HG03575 (cell line): ENCODE data around the gene URB2.
"Not testable (repeated sequence)": the region's sequence is repeated elsewhere in the genome, so short reads cannot be mapped to it uniquely, and the experiment has no call there.

Source experiments
- ATAC-seq: cut with Tn5 transposase; IDR thresholded peaks from one replicate; pipeline ENCODE4 v1.9.1; 2021; ENCODE audit not compliant: unreplicated experiment, insufficient number of reproducible peaks, low FRiP score; ENCODE audit errors: extremely low read depth

URB2 gene

DNA sequence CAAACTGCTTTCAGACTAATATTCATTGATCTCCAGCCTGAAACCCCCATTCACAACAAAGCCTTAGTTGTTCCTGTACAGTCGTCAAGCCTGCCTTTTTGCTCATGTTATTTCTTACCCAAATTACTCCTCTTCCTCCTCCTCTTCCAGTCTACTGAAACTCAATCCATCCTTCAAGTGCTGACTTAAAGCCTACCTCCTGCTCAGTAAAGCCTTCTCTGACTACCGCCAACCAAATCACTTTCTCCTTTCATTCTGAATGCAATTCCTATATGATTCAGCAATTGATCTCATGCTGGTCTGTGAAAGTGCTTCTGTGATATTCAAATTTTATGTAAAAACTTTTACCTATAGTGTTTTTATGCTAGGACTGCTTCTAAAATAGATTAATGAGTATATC, 18.7 kb upstream of the URB2 start:
- no peak for ATAC-seq

DNA sequence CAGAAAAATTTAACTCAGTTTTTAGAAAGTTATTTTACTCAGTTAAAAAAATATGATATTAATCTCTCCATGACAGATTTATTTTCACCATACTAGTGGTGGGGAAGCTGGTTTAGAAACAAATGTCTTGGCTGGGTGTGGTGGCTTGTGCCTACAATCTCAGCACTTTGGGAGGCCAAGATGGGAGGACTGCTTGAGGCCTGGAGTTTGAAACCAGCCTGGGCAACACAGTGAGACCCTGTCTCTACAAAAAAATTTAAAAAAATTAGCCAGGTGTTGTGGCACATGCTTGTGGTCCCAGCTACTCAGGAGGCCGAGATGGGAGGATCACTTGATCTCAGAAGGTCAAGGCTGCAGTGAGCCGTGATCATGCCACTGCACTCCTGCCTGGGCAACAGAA, 17.5 kb upstream of the URB2 start:
- ATAC-seq = no peak

DNA sequence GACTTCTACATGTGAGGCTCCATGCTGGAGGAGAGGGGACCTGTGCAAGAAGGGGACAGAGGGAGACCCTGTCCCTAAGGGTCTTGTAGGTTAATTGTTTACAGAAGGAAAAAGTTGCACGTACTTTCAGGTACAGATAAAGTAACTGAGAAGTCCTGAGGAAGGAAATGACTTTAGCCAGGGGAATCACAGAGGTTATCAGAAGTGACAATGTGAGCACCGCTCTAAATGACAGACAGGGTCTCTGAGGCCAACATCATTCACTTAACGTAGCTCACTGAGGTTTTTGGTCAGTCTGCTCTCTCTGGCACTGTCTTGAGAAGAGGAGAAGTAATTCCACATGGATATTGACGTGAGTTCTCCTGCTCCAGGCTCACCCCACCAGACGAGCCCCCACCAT, 12.1 kb upstream of the URB2 start:
- ATAC-seq = no peak

DNA sequence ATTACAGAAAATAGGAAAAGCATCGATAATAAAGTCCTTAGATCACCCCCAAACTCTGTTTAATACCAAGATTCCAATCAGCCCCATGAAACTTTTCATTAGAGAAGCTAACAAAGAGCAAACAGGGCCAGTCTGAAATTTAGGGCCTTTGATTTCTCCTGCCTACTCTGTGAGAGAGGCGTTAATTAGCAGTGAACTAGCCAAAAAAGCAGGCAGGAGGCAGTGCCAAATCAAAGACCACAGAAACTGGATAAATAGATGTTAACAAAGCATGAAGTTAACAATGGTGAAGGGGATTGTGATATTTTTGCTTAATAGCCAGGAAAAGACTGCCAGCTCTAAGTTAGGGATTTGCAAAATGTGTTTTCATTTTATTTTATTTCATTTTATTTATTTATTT, 11.3 kb upstream of the URB2 start:
- ATAC-seq = no peak

DNA sequence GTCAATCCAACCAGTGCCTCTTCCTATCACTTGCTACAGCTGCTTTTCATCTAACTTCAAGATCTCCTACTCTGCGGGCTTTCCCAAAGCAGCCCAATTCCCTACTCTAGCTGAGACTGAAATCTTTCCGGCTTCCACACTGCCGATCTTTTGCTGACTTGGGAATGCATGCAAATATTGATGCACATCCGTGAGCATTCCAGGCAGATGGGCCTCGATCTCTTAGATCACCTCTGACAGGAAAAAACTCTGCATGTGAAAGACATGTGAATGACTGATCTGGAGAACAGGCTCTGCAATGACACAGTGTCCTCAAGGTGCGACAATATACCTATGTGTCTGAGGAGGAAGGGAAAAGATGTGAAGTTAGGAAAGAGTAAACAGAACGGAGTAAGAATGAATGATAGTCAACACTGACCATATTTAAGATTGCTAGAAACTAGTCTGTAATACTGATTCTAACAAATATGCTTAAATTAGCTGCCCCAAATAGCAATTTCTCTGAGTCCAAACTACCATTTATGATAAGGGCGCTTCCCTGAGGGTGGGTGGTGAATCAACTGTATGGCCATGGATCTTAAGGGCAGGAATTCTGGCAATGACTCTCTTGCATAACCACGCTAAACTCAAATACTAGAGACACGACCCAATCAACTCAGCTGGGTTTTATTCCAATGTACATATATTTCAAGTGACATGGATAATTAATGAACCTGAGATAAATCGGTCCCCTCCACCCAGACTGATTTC, 8.5 kb upstream of the URB2 start:
- no peak for ATAC-seq

DNA sequence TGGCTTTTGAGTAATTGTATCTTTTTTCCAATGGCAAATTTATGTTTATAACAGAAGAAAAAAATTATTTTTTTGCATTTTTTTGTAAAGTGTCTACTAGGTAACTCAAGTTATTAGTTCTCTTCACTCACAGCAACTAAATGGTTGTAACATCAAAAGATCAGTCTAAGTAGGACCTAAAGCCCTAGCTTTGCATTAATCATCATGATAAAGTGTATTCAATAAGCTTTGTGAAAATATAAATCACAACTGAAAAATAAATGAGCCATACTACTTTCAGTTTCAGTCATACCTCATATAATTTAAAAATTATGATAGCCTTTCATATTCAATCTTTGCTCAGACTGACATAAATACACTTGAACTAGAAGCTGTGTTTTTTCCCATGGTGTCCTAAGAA, 7.0 kb upstream of the URB2 start:
- no peak for ATAC-seq

DNA sequence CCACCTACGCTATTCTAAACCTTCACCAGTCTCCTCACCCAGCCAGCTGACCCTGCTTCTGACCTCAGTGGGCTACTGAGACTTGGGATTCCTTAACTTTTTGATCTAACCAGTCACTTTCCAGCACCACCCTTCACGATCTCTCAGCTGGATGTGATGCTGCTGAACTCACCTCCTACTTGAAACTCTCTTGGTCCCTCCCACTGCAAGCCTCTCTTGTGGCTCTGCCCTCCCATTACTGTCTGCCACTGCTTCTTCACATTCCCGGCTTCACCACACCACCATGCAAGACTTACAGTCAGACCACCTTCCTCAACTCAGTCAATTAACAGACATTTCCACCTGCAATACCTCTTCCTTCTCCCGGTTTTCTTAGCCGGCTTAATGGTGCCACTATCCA, 6.4 kb upstream of the URB2 start:
- ATAC-seq = no peak

DNA sequence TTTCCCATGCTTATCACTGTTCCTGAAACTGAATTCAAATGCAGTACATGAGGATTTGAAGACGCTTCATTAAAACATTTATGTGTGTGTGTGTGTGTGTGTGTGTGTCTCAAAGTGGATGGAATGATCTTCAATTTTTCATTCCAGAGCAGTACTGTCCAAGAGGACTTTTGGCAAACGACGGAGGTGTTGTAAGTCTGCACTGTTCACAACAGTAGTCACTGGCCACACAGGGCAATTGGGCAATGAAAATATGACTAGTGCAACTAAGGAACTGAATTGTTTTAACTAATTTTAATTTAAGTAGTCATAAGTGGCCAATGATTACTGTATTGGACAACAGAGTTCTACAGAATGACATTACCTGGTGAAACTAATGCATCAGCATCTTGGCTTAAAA, 5.2 kb upstream of the URB2 start:
- ATAC-seq = no peak

DNA sequence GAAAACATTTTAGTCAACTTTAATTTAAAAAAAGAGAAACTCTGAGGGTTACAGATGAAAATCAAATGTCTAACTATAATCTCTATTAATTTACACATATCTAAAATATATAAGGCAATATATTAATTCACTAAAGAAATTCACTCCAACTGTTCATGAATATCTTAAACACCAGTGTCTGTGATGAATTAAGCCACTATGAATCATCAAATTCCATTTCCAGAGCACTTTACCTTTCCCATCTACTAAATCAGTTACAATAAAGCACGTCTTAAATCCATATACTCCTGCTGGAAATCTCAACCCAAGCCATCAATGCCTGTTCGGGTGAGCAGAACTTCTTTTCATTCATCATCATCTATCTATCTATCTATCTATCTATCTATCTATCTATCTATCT, 4.4 kb upstream of the URB2 start:
- ATAC-seq = no peak

DNA sequence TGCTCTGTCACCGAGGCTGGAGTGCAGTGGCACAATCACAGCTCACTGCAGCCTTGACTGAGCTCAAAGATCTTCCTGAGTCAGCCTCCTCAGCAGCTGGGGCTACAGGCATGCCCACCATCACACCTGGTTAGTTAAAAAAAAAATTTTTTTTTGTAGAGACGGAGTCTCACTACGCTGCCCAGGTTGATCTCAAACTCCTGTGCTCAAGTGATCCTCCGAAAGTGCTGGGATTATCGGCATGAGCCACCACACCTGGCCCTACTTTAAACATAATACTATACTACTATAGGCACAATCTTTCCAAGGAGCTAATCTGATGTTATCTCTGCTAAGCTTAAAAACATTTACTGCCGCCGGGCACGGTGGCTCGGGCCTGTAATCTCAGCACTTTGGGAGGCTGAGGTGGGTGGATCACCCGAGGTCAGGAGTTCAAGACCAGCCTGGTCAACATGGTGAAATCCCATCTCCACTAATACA, 3.4 kb upstream of the URB2 start:
- ATAC-seq = not testable (repeated sequence)

DNA sequence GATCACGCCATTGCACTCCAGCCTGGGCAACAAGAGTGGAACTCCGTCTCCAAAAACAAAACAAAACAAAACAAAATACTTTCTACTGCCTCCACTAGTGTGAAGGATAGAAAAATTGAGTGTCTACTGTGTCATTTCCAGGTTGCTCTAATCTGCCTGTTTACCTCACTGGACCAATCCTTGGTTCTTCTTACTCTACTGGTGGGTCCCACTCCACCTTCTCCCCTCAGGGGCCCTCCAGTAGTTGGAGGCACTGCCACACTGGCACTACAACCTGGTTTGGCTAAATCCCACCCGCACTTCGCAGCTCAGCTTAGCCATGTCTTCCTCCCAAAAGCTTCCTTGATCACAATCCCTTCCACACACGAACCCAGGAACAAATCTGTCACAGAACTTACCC, 2.8 kb upstream of the URB2 start:
- no peak for ATAC-seq

DNA sequence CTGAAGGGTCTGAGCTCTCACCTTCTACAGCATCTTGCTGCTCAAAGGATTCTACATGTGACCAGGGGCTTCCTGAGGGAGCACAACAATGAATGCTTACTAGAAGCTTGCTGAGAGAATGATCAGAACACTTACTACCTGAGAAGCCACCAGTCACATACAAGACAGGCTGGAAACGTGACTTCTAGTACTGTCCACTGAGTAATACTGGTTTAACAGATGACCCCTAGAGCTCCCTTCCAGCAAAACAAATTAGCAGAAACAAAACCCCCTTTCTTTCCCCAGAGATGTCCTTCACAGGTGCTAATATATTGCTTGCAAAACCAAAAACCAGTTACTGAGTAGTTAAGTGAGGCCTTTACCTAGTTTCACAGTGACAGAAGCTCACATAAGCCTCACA, 2.2 kb upstream of the URB2 start:
- no peak for ATAC-seq

DNA sequence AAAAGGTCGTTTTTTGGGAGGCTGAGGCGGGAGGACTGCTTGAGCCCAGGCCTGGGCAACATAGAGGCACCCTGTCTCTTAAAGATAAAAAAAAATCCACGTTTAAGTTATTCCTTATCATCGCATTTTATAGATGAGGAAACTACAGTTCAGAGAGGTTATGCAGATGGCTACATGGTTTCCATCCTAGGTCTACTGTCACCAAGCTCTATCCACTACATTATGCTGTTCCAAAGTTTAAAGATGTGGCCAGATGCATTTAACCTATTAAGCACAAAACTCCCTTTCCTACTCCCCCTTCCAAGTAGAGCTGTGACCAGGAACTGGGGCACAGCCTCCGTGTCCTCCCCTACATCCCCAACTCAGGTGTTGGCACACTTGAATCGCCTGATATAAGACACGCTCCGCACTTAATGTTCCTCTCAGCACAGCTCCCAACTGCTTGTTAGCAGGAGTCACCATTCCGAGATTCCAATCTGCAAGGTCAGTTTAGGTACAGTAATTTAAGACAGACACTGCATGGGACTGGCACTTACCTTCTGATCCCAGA, 1.5 kb upstream of the URB2 start:
- ATAC-seq = no peak

DNA sequence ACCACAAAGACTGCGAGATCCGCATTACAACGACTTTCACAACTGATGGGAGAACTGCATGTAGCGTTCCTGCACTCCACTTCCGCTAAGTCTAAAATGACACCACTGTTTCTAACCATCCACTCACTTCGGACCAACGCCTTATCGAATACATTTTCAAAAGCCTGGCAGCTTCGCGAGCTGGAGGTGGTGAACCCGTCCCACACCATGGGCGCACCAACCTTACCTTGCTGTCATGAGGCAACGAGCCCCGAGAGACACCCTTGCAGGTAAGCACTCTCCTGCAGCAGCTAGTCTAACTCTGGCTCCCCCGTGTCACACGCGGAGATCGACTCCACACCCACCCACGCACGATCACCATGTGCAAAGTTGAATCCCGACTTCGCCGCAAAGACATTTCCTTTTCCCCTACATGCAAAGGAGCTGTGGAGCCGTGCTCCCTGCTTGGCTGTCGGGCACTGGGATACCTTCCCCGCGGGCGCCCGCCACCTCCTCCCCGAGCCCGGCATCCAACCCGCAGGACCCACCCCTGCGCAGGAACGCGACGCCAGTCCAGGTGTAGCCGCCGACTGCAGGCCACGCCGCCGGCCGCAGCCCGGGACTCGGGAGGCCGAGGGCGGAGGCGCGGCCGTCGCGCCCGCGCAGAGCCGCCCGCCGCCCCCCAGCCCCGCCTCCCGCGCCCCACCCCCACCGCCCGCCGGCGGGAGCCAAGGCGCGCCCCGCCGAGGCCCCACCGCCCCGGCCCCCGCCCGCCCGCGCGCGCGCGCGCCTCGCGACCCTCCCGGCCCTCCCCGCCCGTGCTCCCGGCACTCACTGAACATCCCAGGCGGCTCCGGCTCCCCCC, 754 bp upstream of the URB2 start:
- ATAC-seq = no peak

DNA sequence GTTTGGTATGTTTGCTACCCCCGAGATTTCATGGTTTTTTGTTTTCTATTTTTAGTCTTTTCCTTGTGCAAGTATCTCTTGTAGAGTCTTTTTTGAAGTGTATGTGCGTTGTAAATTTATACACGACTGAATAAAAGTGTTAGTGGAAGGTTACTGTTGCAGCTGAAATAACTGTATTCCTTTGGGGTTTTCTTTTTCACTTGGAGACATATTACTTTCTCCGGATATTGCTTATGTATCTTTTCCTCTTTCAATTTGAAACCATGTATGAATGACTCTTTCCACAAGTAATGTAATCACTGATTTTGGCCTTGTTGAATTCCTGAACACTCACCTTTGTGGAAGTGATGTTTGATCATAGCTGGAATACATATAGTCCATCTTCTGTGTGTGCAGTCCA, 956 bp downstream of the URB2 start:
- no peak for ATAC-seq

DNA sequence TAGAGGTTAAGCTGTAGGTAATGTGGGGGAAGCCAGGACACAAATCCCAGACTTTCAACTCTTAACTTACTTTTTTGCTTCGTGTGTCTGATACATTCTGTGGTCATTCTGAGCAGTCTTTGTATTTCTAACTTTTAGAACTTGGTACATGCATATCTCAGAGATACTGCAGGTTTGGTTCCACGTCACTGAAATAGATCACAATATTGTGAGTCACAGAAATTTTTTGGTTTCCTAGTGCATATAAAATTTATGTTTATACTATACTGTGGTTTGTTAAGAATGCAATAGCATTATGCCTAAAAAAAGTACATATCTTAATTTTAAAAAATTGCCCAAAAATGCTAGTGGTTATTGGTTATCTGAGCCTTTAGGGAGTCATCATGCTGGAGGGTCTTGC, 3.2 kb downstream of the URB2 start:
- ATAC-seq = no peak

DNA sequence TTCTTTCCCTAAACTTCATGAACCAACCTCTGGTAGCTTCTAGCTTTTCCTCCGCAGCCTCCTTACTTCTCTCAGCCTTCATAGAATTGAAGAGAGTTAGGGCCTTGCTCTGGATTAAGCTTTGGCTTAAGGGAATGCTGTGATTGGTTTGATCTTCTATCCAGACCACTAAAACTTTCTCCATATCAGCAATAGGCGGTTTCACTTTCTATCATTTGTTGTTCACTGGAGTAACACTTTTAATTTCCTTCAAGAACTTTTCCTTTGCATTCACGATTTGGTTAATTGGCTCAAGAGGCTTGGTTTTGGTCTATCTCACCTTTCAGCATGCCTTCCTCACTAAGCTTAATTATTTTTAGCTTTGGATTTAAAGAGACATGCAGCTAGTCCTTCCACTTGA, 5.1 kb downstream of the URB2 start:
- no peak for ATAC-seq

DNA sequence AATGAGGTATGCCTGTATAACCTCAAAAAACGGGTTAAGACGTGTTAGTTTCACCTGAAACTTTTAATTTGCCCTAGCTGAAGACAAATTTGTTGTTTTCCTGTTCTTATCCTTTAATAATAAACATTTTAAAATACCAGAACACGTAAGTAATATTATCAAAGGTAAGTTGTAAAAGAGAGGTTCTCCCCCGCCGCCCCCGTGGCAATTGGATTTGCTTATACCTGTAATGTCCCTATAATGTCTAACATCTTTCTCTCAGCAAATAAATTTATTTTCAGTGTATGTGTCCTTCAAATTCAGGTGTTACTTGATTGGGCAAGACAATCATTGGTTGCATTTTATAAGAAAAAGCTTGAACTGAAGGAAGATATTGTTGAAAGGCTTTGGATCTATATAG, 5.9 kb downstream of the URB2 start:
- ATAC-seq = no peak

DNA sequence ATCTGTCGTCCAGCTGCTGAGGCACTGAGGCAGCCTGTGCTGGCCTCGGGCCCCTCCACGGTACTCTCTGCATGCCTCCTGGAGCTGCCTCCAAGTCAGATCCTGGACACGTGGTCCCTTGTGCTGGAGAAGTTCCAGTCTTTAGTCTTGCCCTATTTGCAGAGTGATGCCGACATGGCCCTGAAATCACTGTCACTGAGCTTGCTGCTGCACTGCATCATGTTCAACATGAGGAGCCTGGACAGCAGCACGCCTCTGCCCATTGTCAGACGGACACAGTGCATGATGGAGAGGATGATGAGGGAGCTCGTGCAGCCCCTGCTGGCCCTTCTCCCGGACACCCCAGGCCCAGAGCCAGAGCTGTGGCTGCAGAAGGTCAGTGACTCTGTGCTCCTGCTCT, 10.0 kb downstream of the URB2 start:
- ATAC-seq = no peak

DNA sequence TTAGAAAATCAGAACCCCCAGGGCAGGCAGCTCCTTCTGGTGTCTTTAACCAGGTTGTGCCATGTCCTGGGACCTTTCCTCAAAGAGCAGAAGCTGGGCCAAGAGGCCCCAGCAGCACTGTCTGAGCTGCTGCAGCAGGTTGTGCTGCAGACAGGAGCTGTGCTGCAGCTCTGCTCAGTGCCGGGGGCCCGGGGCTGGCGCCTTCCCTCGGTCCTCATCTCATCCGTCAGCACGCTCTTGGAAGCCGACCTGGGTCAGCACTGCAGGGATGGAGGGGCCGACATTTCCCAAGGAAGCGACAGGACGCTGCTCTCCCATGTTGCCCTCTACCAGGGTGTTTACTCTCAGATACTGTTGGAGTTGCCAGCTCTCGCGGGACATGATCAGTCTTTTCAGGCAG, 11.7 kb downstream of the URB2 start:
- ATAC-seq = no peak
